ENCODE data around the gene DHX40.

Gene DHX40

DNA sequence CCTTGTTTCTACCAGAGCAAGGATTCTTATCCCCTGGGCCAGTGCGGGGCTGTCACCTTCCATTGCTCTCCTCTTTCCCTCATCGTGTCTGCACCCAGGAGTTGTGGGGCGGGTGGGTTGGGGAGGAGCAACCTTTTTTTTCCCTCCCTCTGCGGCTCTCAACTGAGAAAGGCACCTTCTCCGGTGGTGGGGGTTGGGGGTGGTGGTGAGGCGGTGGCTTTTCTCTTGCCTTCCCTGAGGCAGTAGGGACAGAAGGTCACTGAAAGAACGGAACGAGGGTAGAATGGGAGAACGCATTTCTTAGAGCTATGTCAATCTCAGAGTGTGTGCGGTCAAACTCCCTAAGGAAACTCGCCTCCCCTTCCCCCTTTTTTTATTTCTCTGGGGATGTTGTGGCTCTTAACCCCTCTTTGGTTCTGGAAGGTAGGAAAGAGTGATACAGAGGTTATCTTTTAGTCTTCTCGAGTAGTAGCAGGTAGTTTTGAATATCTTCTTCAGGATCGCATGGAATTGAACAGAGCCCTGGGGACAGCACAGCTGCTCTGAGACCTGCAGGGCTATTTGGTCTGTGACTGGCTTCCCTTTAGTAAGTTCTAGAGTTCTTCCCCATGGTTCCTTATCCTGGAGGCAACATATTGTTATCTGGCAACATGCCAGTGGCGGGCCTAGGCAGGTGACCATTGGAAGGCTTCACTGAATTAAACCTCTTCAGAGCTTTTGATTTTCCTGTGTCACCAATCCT lies 55.3 kb downstream of the DHX40 start:
- WGBS (ENCODE audit: extremely low coverage, insufficient coverage, insufficient read length) = no CpG with 5 or more reads among the region's 14 CpGs
- Histone ChIP-seq H3K4me3 (ENCODE audit: low read depth, low read length) (peak overlapping the region; percentile 99), H3K9ac (ENCODE audit: low read length) (peak overlapping the region; percentile 92)

DNA sequence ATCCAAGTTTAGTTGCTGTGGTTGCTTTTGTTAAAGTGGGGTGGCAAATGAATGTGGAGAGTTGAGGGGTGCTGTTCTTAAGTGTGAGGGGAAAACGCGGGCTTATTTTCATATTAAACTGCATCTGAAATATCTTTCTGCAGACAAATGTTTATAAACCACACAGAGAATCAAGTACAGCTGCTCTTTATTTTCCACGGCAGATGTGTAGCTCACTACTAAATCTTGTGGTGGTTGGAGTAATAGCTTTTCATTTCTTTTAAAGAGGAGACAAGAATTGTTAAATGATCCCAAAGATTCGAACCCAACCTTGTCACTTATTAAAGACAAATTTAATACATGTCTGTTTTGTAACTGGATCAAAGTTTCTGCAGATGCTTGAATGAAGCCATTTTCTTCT lies 56.4 kb downstream of the DHX40 start:
- no peak overlapping the region for H4K12ac ChIP-seq (ENCODE audit: low read depth, low read length)
- no peak overlapping the region for H4K91ac ChIP-seq (ENCODE audit: low read depth, low read length)
- no peak overlapping the region for H2AFZ ChIP-seq (ENCODE audit: insufficient read depth, low read length, poor library complexity)
- no peak overlapping the region for H2BK120ac ChIP-seq (ENCODE audit: insufficient read depth, low read length, poor library complexity)
- H2AK5ac ChIP-seq (ENCODE audit: low read length) = no peak overlapping the region
- no peak overlapping the region for H3K4me2 ChIP-seq (ENCODE audit: low read length)
- H3K4me1 ChIP-seq (ENCODE audit: control insufficient read depth in 1 of 2, insufficient read depth in 2 of 2, low read length in 2 of 2) = peaks cover 3% of the 10 kb centered on the region in 2 experiments
- no peak overlapping the region for H3K9ac ChIP-seq (ENCODE audit: low read length)
- peaks cover 0 to 3% of the 10 kb centered on the region in 2 experiments for H3K36me3 ChIP-seq (ENCODE audit: control insufficient read depth in 1 of 2, insufficient read depth in 2 of 2, low read length in 2 of 2)
- peaks cover 25% of the 10 kb centered on the region for H3K79me2 ChIP-seq (ENCODE audit: control insufficient read depth, insufficient read depth, low read length, poor library complexity)
- H3K79me1 ChIP-seq (ENCODE audit: low read length) = peaks cover 18% of the 10 kb centered on the region
- no peaks in the 10 kb centered on the region for H3K27me3 ChIP-seq (ENCODE audit: insufficient read depth, low read length)
- H3K14ac ChIP-seq (ENCODE audit: low read length) = no peak overlapping the region
- H3K4ac ChIP-seq (ENCODE audit: low read depth, low read length) = peak overlapping the region; percentile 75
- H3K9me3 ChIP-seq (ENCODE audit: insufficient read depth, low read depth, low read length) = no peaks in the 10 kb centered on the region
- DNase-seq = no peak
- no peak overlapping the region for H2BK5ac ChIP-seq (ENCODE audit: low read depth, low read length, poor library complexity)
- no peak overlapping the region for H4K8ac ChIP-seq (ENCODE audit: low read depth, low read length)
- WGBS (ENCODE audit: extremely low coverage, insufficient coverage, insufficient read length) = no CpG with 5 or more reads among the region's 4 CpGs
- no peak overlapping the region for H2BK12ac ChIP-seq (ENCODE audit: low read length)
- H3K18ac ChIP-seq (ENCODE audit: low read length) = no peak overlapping the region
- no peak overlapping the region for H3K23ac ChIP-seq (ENCODE audit: low read length)
- H3K27ac ChIP-seq (ENCODE audit: low read depth, low read length) = no peak overlapping the region
- H3K4me3 ChIP-seq (ENCODE audit: low read depth, low read length) = no peak overlapping the region

More for the DNA sequence above, 55.3 kb downstream of the DHX40 start:
- H3K4ac ChIP-seq (ENCODE audit: low read depth, low read length) = peak overlapping the region; percentile 100
- peaks cover 25% of the 10 kb centered on the region for H3K79me2 ChIP-seq (ENCODE audit: control insufficient read depth, insufficient read depth, low read length, poor library complexity)
- H4K91ac ChIP-seq (ENCODE audit: low read depth, low read length) = peak overlapping the region; percentile 100
- peaks cover 19% of the 10 kb centered on the region for H3K79me1 ChIP-seq (ENCODE audit: low read length)
- H2AFZ ChIP-seq (ENCODE audit: insufficient read depth, low read length, poor library complexity) = peak overlapping the region; percentile 94
- H2BK12ac ChIP-seq (ENCODE audit: low read length) = no peak overlapping the region
- H2BK5ac ChIP-seq (ENCODE audit: low read depth, low read length, poor library complexity) = peak overlapping the region; percentile 100
- peak; percentile 81 to 84 for DNase-seq
- peak overlapping the region; percentile 100 for H3K18ac ChIP-seq (ENCODE audit: low read length)
- H4K8ac ChIP-seq (ENCODE audit: low read depth, low read length) = peak overlapping the region; percentile 98
- peak overlapping the region; percentile 100 for H2BK120ac ChIP-seq (ENCODE audit: insufficient read depth, low read length, poor library complexity)
- no peak overlapping the region for H3K23ac ChIP-seq (ENCODE audit: low read length)
- H3K4me1 ChIP-seq (ENCODE audit: control insufficient read depth in 1 of 2, insufficient read depth in 2 of 2, low read length in 2 of 2) = peaks cover 3% of the 10 kb centered on the region in 2 experiments
- peak overlapping the region; percentile 74 for H3K4me2 ChIP-seq (ENCODE audit: low read length)
- H3K14ac ChIP-seq (ENCODE audit: low read length) = peak overlapping the region; percentile 100
- peak overlapping the region; percentile 99 for H3K27ac ChIP-seq (ENCODE audit: low read depth, low read length)
- peak overlapping the region; percentile 100 for H2AK5ac ChIP-seq (ENCODE audit: low read length)
- peaks cover 0 to 3% of the 10 kb centered on the region in 2 experiments for H3K36me3 ChIP-seq (ENCODE audit: control insufficient read depth in 1 of 2, insufficient read depth in 2 of 2, low read length in 2 of 2)
- H3K9me3 ChIP-seq (ENCODE audit: insufficient read depth, low read depth, low read length) = no peaks in the 10 kb centered on the region
- H3K27me3 ChIP-seq (ENCODE audit: insufficient read depth, low read length) = no peaks in the 10 kb centered on the region
- H4K12ac ChIP-seq (ENCODE audit: low read depth, low read length) = peak overlapping the region; percentile 77

DNA sequence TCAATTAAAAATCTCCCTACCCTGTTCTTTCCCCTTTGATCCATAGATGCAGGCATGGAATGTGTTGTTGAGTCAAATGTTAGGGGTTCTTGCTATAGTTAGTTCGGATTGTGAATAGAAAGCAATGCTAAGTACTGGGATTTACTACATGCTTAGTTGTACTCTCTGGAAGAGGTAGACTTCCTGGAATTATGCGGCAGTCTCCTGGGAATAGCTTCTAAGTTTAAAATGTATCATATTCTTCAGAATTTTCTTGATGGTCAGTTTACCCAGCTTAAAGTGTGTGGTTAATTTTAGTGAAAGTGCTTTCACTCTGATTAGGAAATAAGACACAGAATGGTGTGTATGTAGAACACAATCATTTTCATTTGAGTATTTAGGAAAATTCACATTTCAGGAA lies 57.7 kb downstream of the DHX40 start:
- Histone ChIP-seq H4K12ac (ENCODE audit: low read depth, low read length) (no peak overlapping the region), H3K4me2 (ENCODE audit: low read length) (no peak overlapping the region), H3K4me3 (ENCODE audit: low read depth, low read length) (no peak overlapping the region), H2AK5ac (ENCODE audit: low read length) (no peak overlapping the region), H2BK5ac (ENCODE audit: low read depth, low read length, poor library complexity) (no peak overlapping the region), H3K27ac (ENCODE audit: low read depth, low read length) (no peak overlapping the region), H4K8ac (ENCODE audit: low read depth, low read length) (no peak overlapping the region), H3K79me1 (ENCODE audit: low read length) (peaks cover 18% of the 10 kb centered on the region), H3K9ac (ENCODE audit: low read length) (no peak overlapping the region), H3K9me3 (ENCODE audit: insufficient read depth, low read depth, low read length) (no peaks in the 10 kb centered on the region), H3K27me3 (ENCODE audit: insufficient read depth, low read length) (no peaks in the 10 kb centered on the region), H3K23ac (ENCODE audit: low read length) (no peak overlapping the region), H3K4ac (ENCODE audit: low read depth, low read length) (peak overlapping the region; percentile 89), H2AFZ (ENCODE audit: insufficient read depth, low read length, poor library complexity) (no peak overlapping the region), H3K36me3 (ENCODE audit: control insufficient read depth in 1 of 2, insufficient read depth in 2 of 2, low read length in 2 of 2) (peaks cover 0 to 3% of the 10 kb centered on the region in 2 experiments), H3K18ac (ENCODE audit: low read length) (no peak overlapping the region), H2BK12ac (ENCODE audit: low read length) (no peak overlapping the region), H4K91ac (ENCODE audit: low read depth, low read length) (no peak overlapping the region), H3K4me1 (ENCODE audit: control insufficient read depth in 1 of 2, insufficient read depth in 2 of 2, low read length in 2 of 2) (peaks cover 3% of the 10 kb centered on the region in 2 experiments), H2BK120ac (ENCODE audit: insufficient read depth, low read length, poor library complexity) (no peak overlapping the region), H3K79me2 (ENCODE audit: control insufficient read depth, insufficient read depth, low read length, poor library complexity) (peaks cover 25% of the 10 kb centered on the region), H3K14ac (ENCODE audit: low read length) (no peak overlapping the region)
- DNase-seq = no peak
- WGBS (ENCODE audit: extremely low coverage, insufficient coverage, insufficient read length) = no CpG with 5 or more reads among the region's 2 CpGs

DNA sequence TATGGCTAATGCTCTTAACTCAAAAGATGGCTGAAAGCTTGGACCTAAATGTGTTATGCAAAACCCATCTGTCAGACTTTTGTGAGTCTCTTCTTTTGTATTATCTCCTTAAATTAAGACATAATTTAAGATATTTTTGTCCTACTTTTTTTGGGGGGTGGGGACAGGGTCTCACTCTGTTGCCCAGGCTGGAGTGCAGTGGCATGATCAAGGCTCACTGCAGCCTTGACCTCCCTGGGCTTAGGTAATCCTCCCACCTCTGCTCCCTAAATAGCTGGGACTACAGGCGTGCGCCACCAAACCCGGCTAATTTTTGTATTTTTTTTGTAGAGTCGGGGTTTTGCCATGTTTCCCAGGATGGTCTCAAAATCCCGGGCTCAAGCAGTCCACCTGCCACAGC lies 61.3 kb downstream of the DHX40 start:
- DNase-seq = no peak
- H3K4me2 ChIP-seq (ENCODE audit: low read length) = no peak overlapping the region
- no peak overlapping the region for H2BK5ac ChIP-seq (ENCODE audit: low read depth, low read length, poor library complexity)
- H3K9ac ChIP-seq (ENCODE audit: low read length) = no peak overlapping the region
- no peak overlapping the region for H3K14ac ChIP-seq (ENCODE audit: low read length)
- no peak overlapping the region for H3K27ac ChIP-seq (ENCODE audit: low read depth, low read length)
- H3K9me3 ChIP-seq (ENCODE audit: insufficient read depth, low read depth, low read length) = no peaks in the 10 kb centered on the region
- no peak overlapping the region for H3K18ac ChIP-seq (ENCODE audit: low read length)
- H3K36me3 ChIP-seq (ENCODE audit: control insufficient read depth in 1 of 2, insufficient read depth in 2 of 2, low read length in 2 of 2) = peaks cover 3 to 6% of the 10 kb centered on the region in 2 experiments
- H4K12ac ChIP-seq (ENCODE audit: low read depth, low read length) = no peak overlapping the region
- H3K4ac ChIP-seq (ENCODE audit: low read depth, low read length) = peak overlapping the region; percentile 57
- peaks cover 3% of the 10 kb centered on the region in 2 experiments for H3K4me1 ChIP-seq (ENCODE audit: control insufficient read depth in 1 of 2, insufficient read depth in 2 of 2, low read length in 2 of 2)
- no peak overlapping the region for H3K23ac ChIP-seq (ENCODE audit: low read length)
- no peak overlapping the region for H3K4me3 ChIP-seq (ENCODE audit: low read depth, low read length)
- no peaks in the 10 kb centered on the region for H3K27me3 ChIP-seq (ENCODE audit: insufficient read depth, low read length)
- peaks cover 23% of the 10 kb centered on the region for H3K79me2 ChIP-seq (ENCODE audit: control insufficient read depth, insufficient read depth, low read length, poor library complexity)
- no CpG with 5 or more reads among the region's 5 CpGs for WGBS (ENCODE audit: extremely low coverage, insufficient coverage, insufficient read length)
- no peak overlapping the region for H2AFZ ChIP-seq (ENCODE audit: insufficient read depth, low read length, poor library complexity)
- H4K8ac ChIP-seq (ENCODE audit: low read depth, low read length) = no peak overlapping the region
- H4K91ac ChIP-seq (ENCODE audit: low read depth, low read length) = no peak overlapping the region
- no peak overlapping the region for H2BK120ac ChIP-seq (ENCODE audit: insufficient read depth, low read length, poor library complexity)
- H2BK12ac ChIP-seq (ENCODE audit: low read length) = no peak overlapping the region
- H3K79me1 ChIP-seq (ENCODE audit: low read length) = no peaks in the 10 kb centered on the region
- no peak overlapping the region for H2AK5ac ChIP-seq (ENCODE audit: low read length)
